IMR-90 (cell line): ENCODE measurements around the gene COLEC12. TPM values are rescaled to one million over a fixed set of nuclear protein-coding genes. Genes with fewer than 3 reads are reported as not detected.

Experiments used
- ATAC-seq: fragments of 200-7000 bp; cut with Tn5 transposase; 2 replicates; pipeline ENCODE4 v1.9.1; 2020; ENCODE audit warnings: low read depth, mild to moderate bottlenecking, moderate library complexity
- BruUV-seq: library from RNA; stranded (reverse); fragments of 400-500 nt; replicated peaks from 2 replicates; lab custom pipeline; 2021; lab: Mats Ljungman, UMichigan
- CTCF ChIA-PET: fragments of 300-600 bp; formaldehyde crosslinking; extraction: SDS; loops from one replicate; lab custom pipeline; 2021; ENCODE audit warnings: antibody characterized with exemption; lab: Yijun Ruan, JAX
- POLR2A ChIA-PET: fragments of 300-600 bp; sonication (Branson Sonifier 250); formaldehyde crosslinking; loops from one replicate; lab custom pipeline; 2022; ENCODE audit warnings: antibody characterized with exemption; ENCODE audit not compliant: unreplicated experiment; lab: Charles Lee
- DNase-seq: peaks from one replicate; pipeline ENCODE4 v3.0.0; 2013
- H2AFZ ChIP-seq: replicated peaks from 2 replicates; pipeline ENCODE3; 2013; ENCODE audit warnings: low read length, mild to moderate bottlenecking; ENCODE audit not compliant: poor library complexity
- H2AK5ac ChIP-seq: 2 replicates; pipeline ENCODE4 v1.6.1; 2013; ENCODE audit warnings: low read depth, low read length, inconsistent platforms
- H2AK9ac ChIP-seq: replicated peaks from 2 replicates; pipeline ENCODE3; 2013; ENCODE audit warnings: mild to moderate bottlenecking, low read depth, low read length, moderate library complexity; ENCODE audit not compliant: poor library complexity
- H2BK120ac ChIP-seq: 2 replicates; pipeline ENCODE4 v1.6.1; 2013; ENCODE audit warnings: low read depth, low read length, inconsistent platforms
- H2BK15ac ChIP-seq: 3 replicates; pipeline ENCODE4 v1.6.1; 2013; ENCODE audit warnings: low read depth, low read length, inconsistent platforms
- H2BK20ac ChIP-seq: 2 replicates; pipeline ENCODE4 v1.6.1; 2013; ENCODE audit warnings: low read depth, mild to moderate bottlenecking, inconsistent platforms, low read length, moderate library complexity
- H2BK5ac ChIP-seq: 2 replicates; pipeline ENCODE4 v1.6.1; 2013; ENCODE audit warnings: mild to moderate bottlenecking, low read depth, low read length, inconsistent platforms; ENCODE audit not compliant: poor library complexity, severe bottlenecking
- H3K14ac ChIP-seq: replicated peaks from 2 replicates; pipeline ENCODE4 v1.6.1; 2013; ENCODE audit warnings: low read depth, low read length, inconsistent platforms
- H3K18ac ChIP-seq: 2 replicates; pipeline ENCODE4 v1.6.1; 2013; ENCODE audit warnings: low read depth, low read length, control low read depth
- H3K23ac ChIP-seq: 2 replicates; pipeline ENCODE4 v1.6.1; 2013; ENCODE audit warnings: low read depth, low read length, inconsistent platforms
- H3K27ac ChIP-seq: 2 replicates; pipeline ENCODE4 v1.5.1; 2013; ENCODE audit warnings: mild to moderate bottlenecking, control low read depth, low read length; ENCODE audit not compliant: insufficient read depth
- H3K27me3 ChIP-seq: 2 replicates; pipeline ENCODE4 v1.6.1; 2013; ENCODE audit warnings: low read length; ENCODE audit not compliant: control insufficient read depth, insufficient read depth
- H3K36me3 ChIP-seq: 2 replicates; pipeline ENCODE4 v1.6.1; 2013; ENCODE audit warnings: low read length, mixed read lengths; ENCODE audit not compliant: control insufficient read depth, insufficient read depth
- H3K4ac ChIP-seq: 2 replicates; pipeline ENCODE4 v1.6.1; 2013; ENCODE audit warnings: low read depth, low read length, inconsistent platforms
- H3K4me1 ChIP-seq: 2 replicates; pipeline ENCODE4 v1.6.1; 2013; ENCODE audit warnings: low read length, mixed read lengths; ENCODE audit not compliant: control insufficient read depth, insufficient read depth
- H3K4me2 ChIP-seq: 2 replicates; pipeline ENCODE4 v1.6.1; 2013; ENCODE audit warnings: low read depth, mild to moderate bottlenecking, control low read depth, low read length, moderate library complexity
- H3K4me3 ChIP-seq: 2 replicates; pipeline ENCODE4 v1.5.1; 2013; ENCODE audit warnings: low read depth, mild to moderate bottlenecking, control low read depth, low read length, moderate library complexity; ENCODE audit not compliant: insufficient read depth
- H3K56ac ChIP-seq: 2 replicates; pipeline ENCODE4 v1.6.1; 2013; ENCODE audit warnings: low read length, inconsistent platforms; ENCODE audit not compliant: insufficient read depth; ENCODE audit errors: extremely low read depth
- H3K79me1 ChIP-seq, 2 experiments: 2 replicates each; pipeline ENCODE4 v1.6.1; 2013; ENCODE audit warnings: low read length in 2 of 2, inconsistent platforms in 1 of 2, low read depth in 1 of 2
- H3K9ac ChIP-seq: 2 replicates; pipeline ENCODE4 v1.6.1; 2013; ENCODE audit warnings: low read depth, low read length, control low read depth
- H3K9me1 ChIP-seq: 2 replicates; pipeline ENCODE4 v1.6.1; 2013; ENCODE audit warnings: low read length, inconsistent platforms; ENCODE audit not compliant: insufficient read depth
- H3K9me3 ChIP-seq: 2 replicates; pipeline ENCODE4 v1.6.1; 2013; ENCODE audit warnings: low read length; ENCODE audit not compliant: control insufficient read depth, insufficient read depth
- H4K20me1 ChIP-seq: 2 replicates; pipeline ENCODE4 v1.6.1; 2013; ENCODE audit warnings: low read length, inconsistent platforms; ENCODE audit not compliant: insufficient read depth
- H4K5ac ChIP-seq: 2 replicates; pipeline ENCODE4 v1.6.1; 2013; ENCODE audit warnings: mild to moderate bottlenecking, low read depth, low read length, control low read depth
- H4K8ac ChIP-seq, 2 experiments: 2 replicates each; pipeline ENCODE4 v1.6.1; 2013; ENCODE audit warnings: low read depth in 2 of 2, low read length in 2 of 2, control low read depth in 1 of 2, inconsistent platforms in 1 of 2
- H4K91ac ChIP-seq: 2 replicates; pipeline ENCODE4 v1.6.1; 2013; ENCODE audit warnings: low read depth, low read length, inconsistent platforms; ENCODE audit not compliant: insufficient read depth
- BHLHE40 ChIP-seq: fragments of 150-350 bp; IDR thresholded peaks from 2 replicates; pipeline ENCODE4 v1.6.1; 2016; ENCODE audit warnings: mild to moderate bottlenecking, low read depth, low read length
- CEBPB ChIP-seq: IDR thresholded peaks from 2 replicates; pipeline ENCODE4 v1.6.1; 2012; ENCODE audit warnings: low read depth, low read length, improper control_type of control experiment
- CHD1 ChIP-seq: IDR thresholded peaks from 2 replicates; pipeline ENCODE4 v1.6.1; 2012; ENCODE audit warnings: low read depth, low read length, improper control_type of control experiment
- FOS ChIP-seq: fragments of 150-350 bp; IDR thresholded peaks from 2 replicates; pipeline ENCODE4 v1.6.1; 2016; ENCODE audit warnings: low read depth, low read length
- MAZ ChIP-seq: IDR thresholded peaks from 2 replicates; pipeline ENCODE4 v1.6.1; 2012; ENCODE audit warnings: low read depth, mild to moderate bottlenecking, low read length, improper control_type of control experiment, moderate library complexity, borderline replicate concordance
- NFE2L2 ChIP-seq: fragments of 150-350 bp; IDR thresholded peaks from 2 replicates; pipeline ENCODE4 v1.6.1; 2016; ENCODE audit warnings: low read depth, mild to moderate bottlenecking, low read length
- RCOR1 ChIP-seq: IDR thresholded peaks from 2 replicates; pipeline ENCODE4 v1.6.1; 2012; ENCODE audit warnings: mild to moderate bottlenecking, low read length, improper control_type of control experiment; ENCODE audit not compliant: insufficient replicate concordance
- WGBS, 2 experiments: methylation state at CpG; one replicate each; pipeline versions ENCODE4 v1.1.5 to v1.1.7; 2013; ENCODE audit warnings: missing lambda C conversion rate in 2 of 2; ENCODE audit not compliant: insufficient read length in 1 of 2; ENCODE audit errors: extremely low coverage in 2 of 2; 5-methylcytosine and 5-hydroxymethylcytosine counted together
- dilution Hi-C: fragments of 300-500 bp; cut with HindIII; formaldehyde crosslinking; loops from one replicate; pipeline ENCODE4 v1.14.3; 2018; ENCODE audit warnings: low sequenced_read_pairs; ENCODE audit not compliant: unreplicated experiment
- in situ Hi-C: fragments of 300-500 bp; cut with MboI; formaldehyde crosslinking; loops from 3 replicates; pipeline ENCODE4 v1.14.3; 2019; ENCODE audit warnings: low sequenced_read_pairs, inconsistent platforms, mixed read lengths
- intact Hi-C: fragments of 100-400 bp; cut with micrococcal nuclease; formaldehyde crosslinking; loops from 2 replicates; pipeline ENCODE4 v1.10.0; 2022
- polyA plus RNA-seq, 3 experiments: library from polyadenylated mRNA; depleted of rRNA; stranded (reverse); fragments of >200 nt; gene quantifications; 2 replicates each; pipeline ENCODE4 v1.2.3, GENCODE V29; 2012; ENCODE audit warnings: low replicate concordance in 1 of 3
- total RNA-seq: library from RNA; depleted of rRNA; stranded (reverse); fragments of >200 nt; gene quantifications from 2 replicates; pipeline ENCODE4 v1.2.3, GENCODE V29; 2012

COLEC12 gene
- total and polyA plus RNA-seq, 2 of the 4 experiments (the other 2 are of a cell fraction): 1.0 to 2.3 TPM

DNA sequence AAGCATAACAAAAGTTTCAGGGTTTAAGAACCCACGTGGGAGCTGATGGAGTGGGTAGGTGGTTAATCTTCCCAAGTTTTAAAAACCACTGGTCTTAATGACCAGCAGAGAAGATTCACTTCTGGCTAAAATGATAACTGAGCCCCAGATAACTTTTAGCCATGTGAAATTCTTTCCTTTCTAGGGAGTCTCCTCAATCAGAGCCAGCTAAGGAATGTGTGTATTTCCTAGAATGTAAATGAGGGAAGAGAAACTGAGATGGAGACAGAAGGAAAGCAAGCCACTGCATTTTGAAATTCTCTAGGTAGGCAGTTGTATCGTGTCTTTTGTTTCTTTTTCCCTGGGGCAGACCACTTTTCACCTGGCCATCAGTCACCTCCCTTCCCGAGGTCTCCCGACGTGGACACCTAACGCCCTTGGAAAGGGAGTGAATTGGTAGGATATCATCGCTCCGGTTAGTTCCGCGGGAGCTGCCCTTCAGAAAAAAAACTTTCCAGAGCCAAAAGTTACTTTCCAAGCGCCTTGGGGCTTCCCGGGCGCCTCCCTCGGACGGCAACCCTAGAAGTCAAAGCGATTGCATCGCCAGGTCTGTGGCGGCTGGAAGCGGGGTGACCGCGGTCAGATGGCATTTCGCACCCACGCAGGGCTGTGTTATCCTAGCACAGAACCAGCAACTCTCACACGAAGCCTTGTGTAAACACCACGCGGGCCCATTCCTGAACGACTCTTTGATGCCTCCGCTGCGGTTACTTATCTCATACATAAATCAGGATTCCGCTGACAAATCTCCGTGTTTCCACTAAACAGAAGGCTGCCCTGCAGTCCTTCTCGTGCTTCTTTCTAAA, 1.3 kb downstream of the COLEC12 start:
- Histone ChIP-seq H3K9me1 (0 out of 2 replicates have a peak, but pooled peaks cover 3% of the 10 kb centered on the region), H3K14ac (no peak overlapping the region), H2AK5ac (no peak overlapping the region), H3K56ac (no peak overlapping the region), H4K20me1 (peaks cover 5% of the 10 kb centered on the region; the same call in 1 of the 2 replicates), H4K8ac (no peak overlapping the region), H2AK9ac (no peak overlapping the region), H2AFZ (peak overlapping the region; percentile 28), H3K4ac (peak overlapping the region; percentile 49; the same call in 1 of the 2 replicates), H3K27ac (no peak overlapping the region), H4K91ac (no peak overlapping the region), H4K5ac (no peak overlapping the region), H3K4me1 (peaks cover 6% of the 10 kb centered on the region; the same call in 1 of the 2 replicates), H3K4me2 (peak overlapping the region; percentile 84), H3K36me3 (no peaks in the 10 kb centered on the region), H3K4me3 (peak overlapping the region; percentile 35), H3K9me3 (no peaks in the 10 kb centered on the region), H3K18ac (no peak overlapping the region), H2BK15ac (no peak overlapping the region), H2BK120ac (0 out of 2 replicates have a peak overlapping the region, but pooled peaks have one; percentile 12), H3K23ac (no peak overlapping the region), H3K9ac (no peak overlapping the region), H3K27me3 (peaks cover 31% of the 10 kb centered on the region), H3K79me1 (no peaks in the 10 kb centered on the region), H2BK5ac (no peak overlapping the region), H2BK20ac (no peak overlapping the region)
- 0% methylated on average over 12 of the region's 32 CpGs; no CpG with 5 or more reads in 1 of the 2 experiments for WGBS, 2 experiments
- ChIA-PET POLR2A (no interaction called here), CTCF (no interaction called here)
- BruUV-seq: no TSS peak
- DNase-seq (peak; percentile 85), ATAC-seq (peak; percentile 60)
- in situ Hi-C loops: no loop called here
- TF ChIP-seq RCOR1: peak; percentile 80
- no peak; the same call in 1 of the 2 replicates for TF ChIP-seq CHD1
- TF ChIP-seq NFE2L2: no peak
- TF ChIP-seq MAZ: no peak
- TF ChIP-seq CEBPB: peak; percentile 73
- TF ChIP-seq BHLHE40: peak; percentile 94
- TF ChIP-seq FOS: peak; percentile 18; the same call in 1 of the 2 replicates
- intact Hi-C loops: loop anchor here (5.0 to 10.0 kb wide), 4 partner anchors 102 to 336 kb away; no protein-coding TSS in a partner anchor
- dilution Hi-C loops: no loop called here
